Measurements from ENCODE around the gene EIF4A3. TPM values are rescaled to one million over a fixed set of nuclear protein-coding genes. Genes with fewer than 3 reads are reported as not detected.

The EIF4A3 gene
- total RNA-seq, 1 donor from 2014 or later = 54.1 TPM

- no peak for DNase-seq
Measured at GRCh38 chr17:80180192-80180591, 33.3 kb upstream of the EIF4A3 start.

GRCh38 chr17:80177986-80178595, 31.2 kb upstream of the EIF4A3 start:
- intact Hi-C loops (cut with DNase I) = no loop called here
- DNase-seq (no peak), ATAC-seq (no peak)
- no peaks in the 10 kb centered on the region for H3K36me3 ChIP-seq
- H3K27ac ChIP-seq = no peak overlapping the region
- no peak for TF ChIP-seq CTCF (IDR thresholded peaks at IDR 0.05)
- H3K27me3 ChIP-seq (ENCODE audit: low read depth) = no peaks in the 10 kb centered on the region
- H3K4me1 ChIP-seq = no peaks in the 10 kb centered on the region
- no peak overlapping the region for H3K4me3 ChIP-seq
- no peaks in the 10 kb centered on the region for H3K9me3 ChIP-seq

More at GRCh38 chr17:80180192-80180591, 33.3 kb upstream of the EIF4A3 start:
- no peak overlapping the region for H3K27ac ChIP-seq
- no peaks in the 10 kb centered on the region for H3K9me3 ChIP-seq
- intact Hi-C loops (cut with DNase I) = no loop called here
- TF ChIP-seq CTCF (IDR thresholded peaks at IDR 0.05) = no peak
- no peaks in the 10 kb centered on the region for H3K36me3 ChIP-seq
- ATAC-seq = no peak
- H3K4me1 ChIP-seq = no peaks in the 10 kb centered on the region
- no peak overlapping the region for H3K4me3 ChIP-seq
- H3K27me3 ChIP-seq (ENCODE audit: low read depth) = no peaks in the 10 kb centered on the region

DNA sequence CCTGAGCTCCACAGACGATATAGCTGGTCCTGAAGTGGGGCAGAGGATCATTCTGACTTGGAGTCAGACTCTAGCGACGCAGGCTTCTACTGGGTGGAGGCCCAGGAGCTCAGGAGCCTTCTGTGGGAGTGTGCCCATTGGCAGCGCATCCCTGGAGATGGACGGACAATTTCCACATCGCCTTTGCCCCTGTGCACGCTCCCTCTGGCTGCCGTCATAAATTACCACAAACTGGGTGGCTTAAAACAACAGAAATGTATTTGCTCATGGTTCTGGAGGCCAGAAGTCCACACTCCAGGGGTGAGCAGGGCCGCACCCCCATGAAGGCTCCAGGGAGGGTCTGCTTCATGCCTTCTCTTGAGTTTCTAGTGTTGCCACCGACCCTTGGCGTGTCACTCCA, 29.8 kb upstream of the EIF4A3 start:
- no peaks in the 10 kb centered on the region for H3K27me3 ChIP-seq (ENCODE audit: low read depth)
- no peaks in the 10 kb centered on the region for H3K4me1 ChIP-seq
- H3K4me3 ChIP-seq = no peak overlapping the region
- TF ChIP-seq CTCF (IDR thresholded peaks at IDR 0.05) = no peak
- H3K36me3 ChIP-seq = no peaks in the 10 kb centered on the region
- intact Hi-C loops (cut with DNase I) = no loop called here
- DNase-seq (no peak), ATAC-seq (no peak)
- no peaks in the 10 kb centered on the region for H3K9me3 ChIP-seq
- no peak overlapping the region for H3K27ac ChIP-seq

- TF ChIP-seq CTCF (IDR thresholded peaks at IDR 0.05) = no peak
Measured at GRCh38 chr17:80173916-80174315, 27.0 kb upstream of the EIF4A3 start.

GRCh38 chr17:80173126-80173525, 26.2 kb upstream of the EIF4A3 start:
- no peak for ATAC-seq
- Histone ChIP-seq H3K27ac (no peak overlapping the region), H3K4me3 (no peak overlapping the region), H3K27me3 (ENCODE audit: low read depth) (no peaks in the 10 kb centered on the region), H3K4me1 (no peaks in the 10 kb centered on the region), H3K9me3 (no peaks in the 10 kb centered on the region), H3K36me3 (no peaks in the 10 kb centered on the region)
- intact Hi-C loops (cut with DNase I) = no loop called here
- TF ChIP-seq CTCF (IDR thresholded peaks at IDR 0.05) = no peak
- DNase-seq = no peak

More at GRCh38 chr17:80173916-80174315, 27.0 kb upstream of the EIF4A3 start:
- H3K4me3 ChIP-seq = no peak overlapping the region
- no peaks in the 10 kb centered on the region for H3K36me3 ChIP-seq
- no peaks in the 10 kb centered on the region for H3K9me3 ChIP-seq
- H3K4me1 ChIP-seq = no peaks in the 10 kb centered on the region
- no peak for DNase-seq
- no peak for ATAC-seq
- no peaks in the 10 kb centered on the region for H3K27me3 ChIP-seq (ENCODE audit: low read depth)
- no peak overlapping the region for H3K27ac ChIP-seq
- intact Hi-C loops (cut with DNase I) = no loop called here

All from lower lobe of right lung (tissue), 2 donors.